Frontal cortex (tissue), 4 donors: Measurements from ENCODE around the gene CIT. TPM values are rescaled to one million over a fixed set of nuclear protein-coding genes. Genes with fewer than 3 reads are reported as not detected.

ENCODE experiments used
- DNase-seq, 2 donors: peaks; one replicate each; pipeline ENCODE4 v3.0.0; 2012; ENCODE audit warnings: low spot score in 2 of 2
- FAIRE-seq: peaks from 2 replicates; lab custom pipeline; 2012; peaks lifted over from hg19 to GRCh38; lab: Jason Lieb, UNC
- total RNA-seq: library from RNA; depleted of rRNA; stranded (reverse); fragments of >200 nt; gene quantifications from one replicate; pipeline ENCODE4 v1.2.3, GENCODE V29; 2014
- donor health status: control.
- donor health status: control.
- donor health status: control.

The CIT gene
- total RNA-seq, 1 donor from 2014 or later: 11.4 TPM

DNA sequence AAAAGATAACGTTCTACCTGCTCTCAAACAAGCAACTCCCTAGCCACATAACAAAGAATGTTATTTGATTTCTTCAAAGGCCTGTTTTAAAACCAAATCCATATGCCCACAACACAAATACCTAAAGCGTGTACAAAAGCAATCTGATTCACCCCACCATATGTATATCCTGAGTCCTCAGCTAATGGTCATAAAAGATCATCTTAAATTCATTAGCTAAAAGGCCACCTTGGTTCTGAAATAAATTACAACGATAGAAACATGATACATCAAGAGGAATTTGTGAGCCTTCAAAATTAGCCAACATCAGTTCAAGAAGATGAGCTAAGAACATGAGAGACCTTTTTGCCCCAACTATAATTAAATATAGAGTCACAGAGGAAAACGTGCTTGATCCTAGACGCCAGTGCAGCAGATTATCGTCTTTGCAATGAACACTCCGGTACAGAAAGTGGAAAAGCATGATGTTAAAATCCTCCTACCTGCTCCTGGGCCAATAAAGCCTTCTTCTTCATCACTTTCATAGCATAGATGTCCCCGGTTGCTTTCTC is 20.0 kb downstream of the CIT start:
- FAIRE-seq (no peak), DNase-seq (no peak)

- FAIRE-seq: no peak
- DNase-seq: no peak
These were observed 26.8 kb downstream of the CIT start for GRCh38 chr12:119850330-119850729.

GRCh38 chr12:119843100-119843499 is 34.0 kb downstream of the CIT start:
- FAIRE-seq (no peak), DNase-seq (no peak)

- no peak for FAIRE-seq
- DNase-seq: peak in 1 of 2 donors; percentile 29
These were observed 34.7 kb downstream of the CIT start for GRCh38 chr12:119842380-119842779.

- FAIRE-seq (no peak), DNase-seq (no peak)
These were observed 35.5 kb downstream of the CIT start for GRCh38 chr12:119841433-119842210.

DNA sequence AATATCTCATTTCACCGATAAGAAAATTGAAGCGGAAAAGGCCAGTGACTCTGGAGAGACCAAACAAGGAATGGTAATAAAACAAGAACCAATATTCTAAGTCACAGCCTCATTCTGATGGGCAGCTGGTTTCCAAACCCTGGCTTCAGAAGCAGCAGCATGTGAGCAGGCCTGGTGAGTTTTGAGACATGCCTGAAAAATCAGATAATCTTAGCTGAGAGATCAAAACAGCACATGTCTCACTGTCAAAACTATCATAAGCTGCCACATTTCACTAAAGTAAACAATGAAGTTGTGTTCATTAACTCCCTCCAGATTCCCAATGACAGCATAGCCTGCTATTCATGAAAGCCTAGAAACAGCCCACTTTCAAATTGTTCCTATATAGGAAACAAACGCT is 36.5 kb downstream of the CIT start:
- FAIRE-seq (no peak), DNase-seq (no peak)

DNA sequence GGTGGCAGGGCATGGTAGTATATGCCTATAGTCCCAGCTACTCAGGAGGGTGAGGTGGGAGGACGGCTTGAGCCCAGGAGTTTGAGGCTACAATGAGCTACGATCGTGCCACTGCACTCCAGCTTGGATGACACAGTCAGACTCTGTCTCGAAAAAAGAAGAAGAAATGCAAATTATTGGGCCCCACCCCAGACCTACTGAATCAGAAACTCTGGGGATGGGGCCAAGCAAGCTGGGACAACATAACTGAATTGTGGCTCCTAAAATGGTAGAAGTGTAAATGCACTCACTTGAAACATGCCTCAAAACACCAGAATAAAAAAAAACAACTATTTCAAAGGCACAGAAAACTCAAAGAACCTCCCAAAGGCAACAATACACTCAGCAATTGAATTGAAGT is 37.0 kb downstream of the CIT start:
- DNase-seq (no peak), FAIRE-seq (no peak)

DNA sequence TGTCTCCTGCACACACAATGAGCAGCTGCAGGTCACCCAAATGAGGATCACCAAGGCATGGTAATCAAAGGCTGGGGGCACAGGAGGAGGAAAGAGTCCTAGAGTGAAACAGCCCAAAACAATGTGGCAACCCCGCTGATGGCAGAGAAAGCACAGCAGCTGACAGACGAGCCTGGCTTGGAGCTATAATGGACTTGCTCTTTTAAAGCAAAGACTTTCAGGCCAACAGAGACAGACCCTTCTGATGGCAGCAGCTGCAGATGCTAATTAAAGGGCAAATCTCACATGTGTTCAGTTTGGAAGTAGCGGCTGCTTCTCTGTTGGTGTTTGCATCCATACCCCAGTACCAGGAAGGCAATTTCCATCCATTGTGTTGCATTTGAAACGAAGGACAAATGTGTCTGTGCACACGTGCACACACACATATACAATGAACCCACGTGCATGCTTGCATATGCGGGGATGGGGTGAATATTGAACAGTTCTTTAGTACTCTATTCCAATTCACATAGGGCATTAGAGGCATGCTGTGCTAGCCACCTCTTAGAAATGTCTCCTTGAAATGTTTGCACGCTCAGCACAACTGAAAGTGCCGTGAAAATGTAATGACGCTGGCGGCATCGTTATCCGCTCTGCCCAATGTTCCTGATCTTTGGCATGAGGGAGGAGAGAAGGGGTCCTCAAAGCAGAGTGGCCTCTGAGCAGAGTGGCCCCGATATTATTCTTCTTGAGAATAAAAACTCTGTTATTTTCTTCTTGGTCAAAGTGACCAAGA is 38.1 kb downstream of the CIT start:
- FAIRE-seq (no peak), DNase-seq (no peak)

DNA sequence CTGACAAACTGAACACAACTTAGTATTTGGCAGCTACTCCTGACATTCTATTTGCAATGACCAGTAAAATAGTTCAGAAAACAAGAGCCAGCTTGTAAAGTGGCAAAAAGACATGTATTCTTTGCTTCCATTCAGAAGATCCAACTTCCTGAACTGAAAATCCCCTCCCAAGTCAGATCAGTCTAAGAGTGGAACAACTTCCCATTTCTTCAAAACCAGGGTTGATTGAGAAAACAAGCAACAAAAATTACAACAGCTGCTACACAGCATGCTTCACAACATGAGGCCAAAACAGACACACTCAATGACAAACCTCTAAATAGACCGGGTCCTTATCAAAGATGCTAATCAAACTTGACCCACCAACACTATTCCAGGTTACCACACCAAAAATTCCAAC is 40.3 kb downstream of the CIT start:
- FAIRE-seq (no peak), DNase-seq (no peak)

- DNase-seq (no peak), FAIRE-seq (no peak)
These were observed 42.1 kb downstream of the CIT start for GRCh38 chr12:119835068-119835467.

GRCh38 chr12:119829439-119829838 is 47.7 kb downstream of the CIT start:
- FAIRE-seq (no peak), DNase-seq (no peak)

- DNase-seq: no peak
- FAIRE-seq: no peak
These were observed 48.8 kb downstream of the CIT start for GRCh38 chr12:119828300-119828699.

DNA sequence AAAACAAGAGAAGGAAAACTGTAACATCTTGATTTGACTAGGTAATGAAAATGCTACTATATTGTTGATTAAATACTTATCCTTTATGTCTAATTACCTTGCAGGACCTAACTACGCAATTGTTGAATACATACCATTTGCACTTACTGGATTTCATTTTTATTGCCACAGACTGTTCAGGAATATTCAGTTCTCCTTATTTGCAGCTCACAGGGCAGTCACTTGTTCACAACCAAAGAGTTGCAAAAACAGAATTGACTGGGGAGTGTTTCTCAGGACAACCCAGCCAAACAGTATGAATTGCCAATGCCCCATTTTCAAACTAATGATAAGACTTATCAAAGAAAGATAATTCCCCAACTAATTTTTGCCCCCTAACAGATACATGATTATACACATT is 49.4 kb downstream of the CIT start:
- no peak for DNase-seq
- no peak for FAIRE-seq

DNA sequence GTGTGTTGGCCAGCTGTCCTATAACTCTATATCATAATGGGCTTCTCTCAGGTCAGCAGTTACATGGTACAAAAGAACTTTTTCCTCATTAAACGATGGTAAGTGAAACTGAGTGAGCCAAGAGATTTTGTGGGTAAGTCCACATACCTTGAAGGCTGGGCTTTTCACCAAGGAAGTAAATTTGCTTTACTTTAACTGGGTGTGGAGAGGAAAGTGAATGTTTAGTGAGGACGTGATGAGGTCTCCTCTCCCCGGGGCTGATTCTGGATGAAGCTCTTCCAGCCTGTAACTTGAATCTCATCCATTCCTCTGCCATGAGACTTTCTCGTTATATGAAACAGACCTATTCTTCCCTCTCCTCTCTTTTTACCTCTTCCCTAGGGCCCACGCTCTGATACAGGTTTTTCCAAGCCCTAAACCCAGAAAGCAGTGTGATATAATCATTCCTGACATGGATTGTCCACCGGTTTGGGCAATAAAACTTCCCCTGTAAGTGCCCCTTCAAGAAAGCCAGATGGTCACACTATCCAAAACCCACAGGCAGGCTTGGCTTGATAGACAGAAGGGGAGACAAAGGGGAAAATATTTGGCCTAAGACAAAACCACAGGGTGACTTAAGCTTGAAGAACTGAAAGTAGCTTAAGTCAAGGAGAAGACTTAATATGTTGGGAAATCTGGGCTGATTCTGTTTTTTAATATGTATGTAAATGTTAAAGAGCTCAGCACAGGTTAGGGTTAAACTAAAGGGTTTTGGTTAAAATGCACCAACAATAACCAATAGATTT is 50.3 kb downstream of the CIT start:
- FAIRE-seq: no peak
- no peak for DNase-seq

DNA sequence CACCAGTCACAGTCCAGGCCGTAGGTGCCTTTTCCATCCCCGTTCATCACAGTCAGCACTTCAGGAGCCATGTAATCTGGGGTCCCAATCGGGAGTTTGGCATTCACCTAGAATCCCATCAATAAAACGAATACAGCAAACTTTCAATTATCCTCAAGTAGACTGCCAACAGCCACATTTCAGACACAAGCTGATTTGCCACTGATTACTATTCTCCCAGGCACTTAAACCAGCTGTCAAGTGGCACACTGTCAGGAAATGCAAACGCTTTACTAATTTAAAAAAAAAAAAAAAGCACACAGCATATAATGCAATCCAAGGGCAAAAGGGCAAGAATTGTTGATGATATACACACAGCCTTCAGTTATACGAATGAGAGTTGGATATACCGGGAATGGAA is 51.9 kb downstream of the CIT start:
- DNase-seq (no peak), FAIRE-seq (no peak)

DNA sequence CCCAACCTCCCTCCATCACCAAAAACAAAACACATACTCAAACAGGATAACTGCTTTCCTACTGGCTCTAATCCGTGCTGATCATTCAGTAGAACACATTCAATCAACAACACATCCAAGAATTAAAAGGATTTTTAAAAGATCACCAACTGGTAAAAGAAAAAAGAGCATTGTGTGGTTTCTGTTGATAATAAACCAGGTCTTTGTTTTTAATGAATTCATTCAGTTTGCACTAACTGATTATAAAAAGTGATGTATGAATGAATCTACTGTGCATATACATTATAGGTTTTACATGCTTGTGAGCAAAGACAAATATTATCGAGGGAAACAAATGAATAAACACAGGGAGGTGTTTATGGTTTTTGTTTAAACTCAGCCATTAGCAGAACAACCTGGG is 55.1 kb downstream of the CIT start:
- no peak for FAIRE-seq
- DNase-seq: no peak

GRCh38 chr12:119819322-119819721 is 57.8 kb downstream of the CIT start:
- DNase-seq (no peak), FAIRE-seq (no peak)

DNA sequence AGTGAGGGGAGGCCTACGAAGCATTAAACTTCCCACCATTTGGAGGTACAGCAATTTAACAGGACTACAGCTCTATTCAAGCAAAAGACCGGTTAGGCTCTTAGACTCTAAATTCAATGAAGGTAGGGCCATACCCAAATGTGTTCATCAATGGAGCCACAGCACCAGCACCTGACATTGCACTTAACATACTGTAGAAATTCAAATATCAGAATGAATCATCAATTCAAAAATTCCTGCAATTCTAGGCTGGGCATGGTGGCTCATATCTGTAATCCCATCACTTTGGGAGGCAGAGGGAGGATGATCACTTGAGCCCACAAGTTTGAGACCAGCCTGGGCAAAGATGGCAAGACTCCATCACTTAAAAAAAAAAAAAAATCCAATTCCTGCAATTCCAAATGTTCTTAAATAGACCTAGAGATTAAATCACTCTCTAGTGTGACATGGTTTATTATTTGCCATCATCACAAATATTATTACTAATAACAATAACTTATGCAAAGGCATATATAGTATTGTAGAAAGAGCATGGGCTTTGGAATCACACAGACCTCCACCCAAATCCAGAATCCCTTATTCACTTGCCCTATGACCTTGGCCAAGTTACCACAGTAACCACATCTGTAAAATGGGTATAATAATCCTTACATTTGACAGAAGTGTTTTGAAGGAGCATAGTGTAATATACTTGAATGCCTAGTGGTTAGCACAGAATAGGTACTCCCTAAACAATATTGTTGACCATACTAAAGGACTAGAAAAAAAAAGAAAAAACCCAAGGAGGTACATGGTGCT is 59.4 kb downstream of the CIT start:
- DNase-seq (no peak), FAIRE-seq (no peak)

DNA sequence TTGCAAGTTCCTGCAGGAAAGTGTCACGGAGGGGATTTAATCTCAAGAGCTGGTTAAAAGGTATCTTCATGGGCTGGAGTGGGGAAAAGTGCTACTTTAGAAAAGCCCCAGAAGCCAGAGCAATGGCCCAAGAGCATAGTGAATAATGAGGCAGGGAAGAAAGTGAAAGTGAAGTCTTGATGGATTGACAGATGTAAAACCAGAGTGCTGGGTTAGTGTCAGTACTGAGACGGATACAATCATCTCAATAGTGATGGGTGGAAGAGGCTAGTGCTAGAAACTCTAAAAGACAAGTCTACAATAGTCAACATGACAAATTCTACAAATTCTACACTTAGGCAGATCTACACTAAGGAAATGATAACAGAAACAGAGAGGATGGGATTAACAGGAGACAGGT is 68.1 kb downstream of the CIT start:
- no peak for FAIRE-seq

DNA sequence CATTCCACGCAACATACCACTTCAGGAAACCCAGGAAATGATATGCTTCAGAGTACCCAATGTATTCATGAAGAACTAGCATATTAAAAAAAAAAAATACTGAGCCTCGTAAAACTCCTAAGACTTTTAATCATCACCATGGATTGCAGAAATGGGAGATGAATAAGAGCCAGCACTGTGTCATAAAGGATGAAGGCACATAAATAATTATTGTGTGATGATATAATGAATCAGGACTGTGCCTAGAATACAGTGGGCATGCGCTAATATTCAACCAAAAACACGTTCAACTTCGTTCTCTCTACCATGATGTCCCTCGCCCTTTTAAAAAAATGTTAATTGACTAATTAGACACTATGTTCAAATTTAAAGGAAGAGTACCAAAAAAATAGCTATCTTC is 68.7 kb downstream of the CIT start:
- DNase-seq (no peak), FAIRE-seq (no peak)

More for the DNA sequence above, 68.1 kb downstream of the CIT start:
- DNase-seq: no peak
